GM12801 (cell line): Measurements from ENCODE around the gene SGCD.

Experiments used
- CTCF ChIP-seq: IDR thresholded peaks from one replicate; pipeline ENCODE4 v1.5.1; 2011; ENCODE audit warnings: control low read depth; ENCODE audit not compliant: insufficient read length; ENCODE audit errors: extremely low read depth

SGCD gene

GRCh38 chr5:156513123-156513815 lies 186.3 kb downstream of the SGCD start:
- TF ChIP-seq CTCF = no peak

GRCh38 chr5:156515121-156515520 lies 188.2 kb downstream of the SGCD start:
- TF ChIP-seq CTCF = no peak

- TF ChIP-seq CTCF = no peak
These were observed 188.9 kb downstream of the SGCD start for GRCh38 chr5:156515803-156516360.

GRCh38 chr5:156522651-156523529 lies 195.9 kb downstream of the SGCD start:
- no peak for TF ChIP-seq CTCF

- TF ChIP-seq CTCF = no peak
These were observed 196.6 kb downstream of the SGCD start for GRCh38 chr5:156523607-156524006.

GRCh38 chr5:156526081-156526925 lies 199.3 kb downstream of the SGCD start:
- TF ChIP-seq CTCF = no peak
